GM23338 (cell line): Measurements from ENCODE around the gene TSR1.

Source experiments
- EZH2phosphoT487 ChIP-seq: fragments of 200-600 bp; sonication (generic); IDR thresholded peaks from one replicate; pipeline ENCODE4 v1.8.1; 2018; ENCODE audit warnings: antibody characterized with exemption; ENCODE audit not compliant: unreplicated experiment
- TF ChIP-seq, protein P1 (sequence below), 2 experiments: fragments of 200-600 bp in 1 of 2; sonication (generic) in 1 of 2; conservative IDR thresholded peaks; 2 replicates each; pipeline versions ENCODE4 v1.5.1 to v1.6.1; 2016 to 2017; ENCODE audit warnings: antibody characterized with exemption in 2 of 2, low read depth in 2 of 2, mild to moderate bottlenecking in 2 of 2, moderate library complexity in 1 of 2

DNA sequence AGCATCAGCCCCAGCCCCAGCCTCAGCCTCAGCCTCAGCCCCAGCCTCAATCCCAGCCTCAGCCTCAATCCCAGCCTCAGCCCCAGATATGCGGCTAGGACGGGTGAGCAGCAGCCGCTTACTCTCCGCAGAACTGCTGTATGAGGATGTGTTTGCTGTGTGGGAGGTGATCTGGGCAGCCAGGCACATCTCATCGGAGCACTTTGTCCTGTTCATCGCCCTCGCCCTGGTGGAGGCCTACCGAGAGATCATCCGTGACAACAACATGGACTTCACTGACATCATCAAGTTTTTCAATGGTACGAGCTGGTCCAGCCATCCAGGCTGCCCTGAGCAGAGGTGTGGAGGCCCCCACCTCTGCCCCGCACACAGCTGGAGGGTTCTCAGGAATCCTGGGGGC lies 42.6 kb upstream of the TSR1 start:
- TF ChIP-seq, protein P1, sequence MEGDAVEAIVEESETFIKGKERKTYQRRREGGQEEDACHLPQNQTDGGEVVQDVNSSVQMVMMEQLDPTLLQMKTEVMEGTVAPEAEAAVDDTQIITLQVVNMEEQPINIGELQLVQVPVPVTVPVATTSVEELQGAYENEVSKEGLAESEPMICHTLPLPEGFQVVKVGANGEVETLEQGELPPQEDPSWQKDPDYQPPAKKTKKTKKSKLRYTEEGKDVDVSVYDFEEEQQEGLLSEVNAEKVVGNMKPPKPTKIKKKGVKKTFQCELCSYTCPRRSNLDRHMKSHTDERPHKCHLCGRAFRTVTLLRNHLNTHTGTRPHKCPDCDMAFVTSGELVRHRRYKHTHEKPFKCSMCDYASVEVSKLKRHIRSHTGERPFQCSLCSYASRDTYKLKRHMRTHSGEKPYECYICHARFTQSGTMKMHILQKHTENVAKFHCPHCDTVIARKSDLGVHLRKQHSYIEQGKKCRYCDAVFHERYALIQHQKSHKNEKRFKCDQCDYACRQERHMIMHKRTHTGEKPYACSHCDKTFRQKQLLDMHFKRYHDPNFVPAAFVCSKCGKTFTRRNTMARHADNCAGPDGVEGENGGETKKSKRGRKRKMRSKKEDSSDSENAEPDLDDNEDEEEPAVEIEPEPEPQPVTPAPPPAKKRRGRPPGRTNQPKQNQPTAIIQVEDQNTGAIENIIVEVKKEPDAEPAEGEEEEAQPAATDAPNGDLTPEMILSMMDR (conservative IDR thresholded peaks at IDR 0.05; ENCODE audit: low read depth in 2 of 2): no peak
- TF ChIP-seq EZH2phosphoT487: no peak
